A549 (cell line): Measurements from ENCODE around the gene LPCAT1.

ENCODE experiments used
- CEBPB ChIP-seq, 2 experiments: fragments of >200 bp in 1 of 2; sonication (Bioruptor Twin) in 1 of 2; formaldehyde crosslinking in 1 of 2; IDR thresholded peaks; 2 replicates each; pipeline ENCODE4 v1.6.1; 2012 to 2016
- FOSB ChIP-seq: fragments of 250-450 bp; sonication (Bioruptor Pico); IDR thresholded peaks from 2 replicates; pipeline ENCODE4 v1.5.0; 2020; ENCODE audit warnings: mild to moderate bottlenecking, moderate library complexity
- NPAS2 ChIP-seq: fragments of 250-450 bp; sonication (Bioruptor Pico); IDR thresholded peaks from 2 replicates; pipeline ENCODE4 v1.8.0; 2022; ENCODE audit warnings: mild to moderate bottlenecking, moderate library complexity, borderline replicate concordance
- POLR2A ChIP-seq: IDR thresholded peaks from 2 replicates; pipeline ENCODE4 v1.6.1; 2012; ENCODE audit warnings: mild to moderate bottlenecking, low read length
- RAD21 ChIP-seq, 2 experiments: fragments of >200 bp in 1 of 2; sonication (Bioruptor Twin) in 1 of 2; formaldehyde crosslinking in 1 of 2; IDR thresholded peaks in 1 of 2; conservative IDR thresholded peaks in 1 of 2; 2 replicates in 1 of 2; 3 replicates in 1 of 2; pipeline ENCODE4 v1.6.1; 2012 to 2018; ENCODE audit warnings: inconsistent platforms in 1 of 2
- RNF2 ChIP-seq: fragments of 200-600 bp; sonication (generic); IDR thresholded peaks from 2 replicates; pipeline ENCODE4 v1.6.1; 2016; ENCODE audit warnings: low read depth, mild to moderate bottlenecking, antibody characterized with exemption, moderate library complexity, borderline replicate concordance
- TF ChIP-seq, protein P1 (sequence below): fragments of 150-350 bp; IDR thresholded peaks from 2 replicates; pipeline ENCODE4 v1.6.1; 2014; ENCODE audit warnings: low read depth, mild to moderate bottlenecking, low read length
- TF ChIP-seq, protein P2 (sequence below): fragments of 200-600 bp; sonication (generic); IDR thresholded peaks from 2 replicates; pipeline ENCODE4 v1.6.1; 2016; ENCODE audit warnings: antibody characterized with exemption, mild to moderate bottlenecking, moderate library complexity
- TF ChIP-seq, protein P3 (sequence below): fragments of >200 bp; sonication (Bioruptor Twin); formaldehyde crosslinking; IDR thresholded peaks from 3 replicates; pipeline ENCODE4 v1.5.1; 2016
- TF ChIP-seq, protein P4 (sequence below): IDR thresholded peaks from 2 replicates; pipeline ENCODE4 v1.6.1; 2012
- TF ChIP-seq, protein P5 (sequence below): IDR thresholded peaks from 2 replicates; pipeline ENCODE4 v1.6.1; 2012

DNA sequence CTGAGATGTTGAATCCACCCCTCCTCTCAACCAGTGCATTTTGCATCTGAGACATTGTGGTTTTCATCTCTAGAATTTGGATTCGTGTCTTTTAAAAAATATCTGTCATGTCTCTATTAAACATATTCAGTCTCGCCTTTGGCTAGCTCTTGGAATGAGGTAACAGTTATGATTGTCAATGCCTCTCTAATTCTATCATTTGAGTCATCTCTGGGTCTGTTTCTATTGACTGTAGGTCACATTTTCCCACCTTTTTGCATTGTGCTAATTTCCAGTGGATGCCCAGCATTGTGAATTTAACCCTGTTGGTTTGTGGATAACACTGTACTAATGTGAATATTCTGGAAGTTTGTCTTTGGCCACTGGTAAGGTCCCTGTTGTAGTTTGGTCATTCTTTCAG, 70.1 kb downstream of the LPCAT1 start:
- TF ChIP-seq, protein P1, sequence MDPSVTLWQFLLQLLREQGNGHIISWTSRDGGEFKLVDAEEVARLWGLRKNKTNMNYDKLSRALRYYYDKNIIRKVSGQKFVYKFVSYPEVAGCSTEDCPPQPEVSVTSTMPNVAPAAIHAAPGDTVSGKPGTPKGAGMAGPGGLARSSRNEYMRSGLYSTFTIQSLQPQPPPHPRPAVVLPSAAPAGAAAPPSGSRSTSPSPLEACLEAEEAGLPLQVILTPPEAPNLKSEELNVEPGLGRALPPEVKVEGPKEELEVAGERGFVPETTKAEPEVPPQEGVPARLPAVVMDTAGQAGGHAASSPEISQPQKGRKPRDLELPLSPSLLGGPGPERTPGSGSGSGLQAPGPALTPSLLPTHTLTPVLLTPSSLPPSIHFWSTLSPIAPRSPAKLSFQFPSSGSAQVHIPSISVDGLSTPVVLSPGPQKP, result no peak
- TF ChIP-seq, protein P2, sequence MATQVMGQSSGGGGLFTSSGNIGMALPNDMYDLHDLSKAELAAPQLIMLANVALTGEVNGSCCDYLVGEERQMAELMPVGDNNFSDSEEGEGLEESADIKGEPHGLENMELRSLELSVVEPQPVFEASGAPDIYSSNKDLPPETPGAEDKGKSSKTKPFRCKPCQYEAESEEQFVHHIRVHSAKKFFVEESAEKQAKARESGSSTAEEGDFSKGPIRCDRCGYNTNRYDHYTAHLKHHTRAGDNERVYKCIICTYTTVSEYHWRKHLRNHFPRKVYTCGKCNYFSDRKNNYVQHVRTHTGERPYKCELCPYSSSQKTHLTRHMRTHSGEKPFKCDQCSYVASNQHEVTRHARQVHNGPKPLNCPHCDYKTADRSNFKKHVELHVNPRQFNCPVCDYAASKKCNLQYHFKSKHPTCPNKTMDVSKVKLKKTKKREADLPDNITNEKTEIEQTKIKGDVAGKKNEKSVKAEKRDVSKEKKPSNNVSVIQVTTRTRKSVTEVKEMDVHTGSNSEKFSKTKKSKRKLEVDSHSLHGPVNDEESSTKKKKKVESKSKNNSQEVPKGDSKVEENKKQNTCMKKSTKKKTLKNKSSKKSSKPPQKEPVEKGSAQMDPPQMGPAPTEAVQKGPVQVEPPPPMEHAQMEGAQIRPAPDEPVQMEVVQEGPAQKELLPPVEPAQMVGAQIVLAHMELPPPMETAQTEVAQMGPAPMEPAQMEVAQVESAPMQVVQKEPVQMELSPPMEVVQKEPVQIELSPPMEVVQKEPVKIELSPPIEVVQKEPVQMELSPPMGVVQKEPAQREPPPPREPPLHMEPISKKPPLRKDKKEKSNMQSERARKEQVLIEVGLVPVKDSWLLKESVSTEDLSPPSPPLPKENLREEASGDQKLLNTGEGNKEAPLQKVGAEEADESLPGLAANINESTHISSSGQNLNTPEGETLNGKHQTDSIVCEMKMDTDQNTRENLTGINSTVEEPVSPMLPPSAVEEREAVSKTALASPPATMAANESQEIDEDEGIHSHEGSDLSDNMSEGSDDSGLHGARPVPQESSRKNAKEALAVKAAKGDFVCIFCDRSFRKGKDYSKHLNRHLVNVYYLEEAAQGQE, result no peak
- TF ChIP-seq, protein P3, sequence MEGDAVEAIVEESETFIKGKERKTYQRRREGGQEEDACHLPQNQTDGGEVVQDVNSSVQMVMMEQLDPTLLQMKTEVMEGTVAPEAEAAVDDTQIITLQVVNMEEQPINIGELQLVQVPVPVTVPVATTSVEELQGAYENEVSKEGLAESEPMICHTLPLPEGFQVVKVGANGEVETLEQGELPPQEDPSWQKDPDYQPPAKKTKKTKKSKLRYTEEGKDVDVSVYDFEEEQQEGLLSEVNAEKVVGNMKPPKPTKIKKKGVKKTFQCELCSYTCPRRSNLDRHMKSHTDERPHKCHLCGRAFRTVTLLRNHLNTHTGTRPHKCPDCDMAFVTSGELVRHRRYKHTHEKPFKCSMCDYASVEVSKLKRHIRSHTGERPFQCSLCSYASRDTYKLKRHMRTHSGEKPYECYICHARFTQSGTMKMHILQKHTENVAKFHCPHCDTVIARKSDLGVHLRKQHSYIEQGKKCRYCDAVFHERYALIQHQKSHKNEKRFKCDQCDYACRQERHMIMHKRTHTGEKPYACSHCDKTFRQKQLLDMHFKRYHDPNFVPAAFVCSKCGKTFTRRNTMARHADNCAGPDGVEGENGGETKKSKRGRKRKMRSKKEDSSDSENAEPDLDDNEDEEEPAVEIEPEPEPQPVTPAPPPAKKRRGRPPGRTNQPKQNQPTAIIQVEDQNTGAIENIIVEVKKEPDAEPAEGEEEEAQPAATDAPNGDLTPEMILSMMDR, result no peak
- TF ChIP-seq, protein P4, sequence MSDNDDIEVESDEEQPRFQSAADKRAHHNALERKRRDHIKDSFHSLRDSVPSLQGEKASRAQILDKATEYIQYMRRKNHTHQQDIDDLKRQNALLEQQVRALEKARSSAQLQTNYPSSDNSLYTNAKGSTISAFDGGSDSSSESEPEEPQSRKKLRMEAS, result no peak
- no peak for TF ChIP-seq CEBPB (IDR thresholded peaks at IDR 0.05)
- TF ChIP-seq RAD21 (conservative IDR thresholded peaks at IDR 0.05 in 1 of 2, IDR thresholded peaks at IDR 0.05 in 1 of 2), result no peak
- no peak for TF ChIP-seq RNF2
- no peak for TF ChIP-seq POLR2A
- TF ChIP-seq NPAS2, result no peak
- TF ChIP-seq FOSB (CRISPR knock-in tag), result no peak
- TF ChIP-seq, protein P5, sequence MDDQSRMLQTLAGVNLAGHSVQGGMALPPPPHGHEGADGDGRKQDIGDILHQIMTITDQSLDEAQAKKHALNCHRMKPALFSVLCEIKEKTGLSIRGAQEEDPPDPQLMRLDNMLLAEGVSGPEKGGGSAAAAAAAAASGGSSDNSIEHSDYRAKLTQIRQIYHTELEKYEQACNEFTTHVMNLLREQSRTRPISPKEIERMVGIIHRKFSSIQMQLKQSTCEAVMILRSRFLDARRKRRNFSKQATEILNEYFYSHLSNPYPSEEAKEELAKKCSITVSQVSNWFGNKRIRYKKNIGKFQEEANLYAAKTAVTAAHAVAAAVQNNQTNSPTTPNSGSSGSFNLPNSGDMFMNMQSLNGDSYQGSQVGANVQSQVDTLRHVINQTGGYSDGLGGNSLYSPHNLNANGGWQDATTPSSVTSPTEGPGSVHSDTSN, result no peak
